ENCODE results near the gene TMUB1.

Gene TMUB1

GRCh38 chr7:151034312-151035025 lies 48.8 kb downstream of the TMUB1 start:
- DNase-seq (ENCODE audit: low read depth, low spot score) = no peak

- no peak for DNase-seq (ENCODE audit: low read depth, low spot score)
These were observed 49.4 kb downstream of the TMUB1 start for GRCh38 chr7:151033864-151034249.

DNA sequence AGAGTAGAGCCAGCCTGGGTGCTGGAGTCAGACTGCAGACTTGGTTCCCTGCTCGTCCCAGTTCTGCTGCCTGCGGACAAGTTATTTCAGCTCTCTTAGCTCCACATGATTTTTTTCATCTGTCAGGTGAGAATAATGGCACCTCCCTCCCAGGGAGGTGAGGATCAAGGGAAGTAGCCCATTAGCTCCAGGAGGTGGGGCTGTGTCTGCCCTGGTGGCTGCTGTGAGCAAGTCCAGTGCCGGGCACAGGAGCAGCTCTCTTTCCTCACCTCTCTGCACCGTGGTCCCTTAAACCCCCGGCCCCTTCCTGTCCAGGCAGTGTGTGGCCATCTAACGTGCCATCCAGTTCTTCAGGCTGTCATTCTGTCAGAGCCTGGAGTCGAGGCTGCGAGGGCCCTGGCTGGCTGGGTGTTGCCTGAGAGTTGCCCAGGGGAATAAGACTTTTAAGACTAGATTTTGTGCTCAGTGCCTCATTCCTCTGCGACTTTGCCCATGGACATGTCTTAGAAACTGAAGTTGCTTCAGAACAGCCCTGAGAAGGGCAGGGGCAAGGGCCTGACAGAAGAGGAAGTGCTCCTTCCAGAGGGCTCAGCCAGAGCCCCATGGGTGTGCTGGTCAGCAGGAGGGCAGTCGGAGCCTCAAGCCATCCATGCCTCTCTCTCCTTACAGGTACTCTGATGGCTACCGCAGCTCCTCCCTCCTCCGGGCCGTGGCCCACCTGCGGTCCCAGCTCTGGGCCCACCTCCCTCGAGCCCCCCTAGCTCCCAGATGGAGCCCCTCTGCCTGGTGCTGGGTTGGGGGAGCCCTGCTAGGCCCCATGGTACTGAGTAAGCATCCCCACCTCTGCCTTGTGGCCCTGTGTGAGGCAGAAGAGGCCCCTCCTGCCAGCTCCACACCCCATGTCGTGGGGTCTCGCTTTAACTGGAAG lies 50.1 kb downstream of the TMUB1 start:
- no peak for DNase-seq (ENCODE audit: low read depth, low spot score)
